NCI-H187 treated with DMSO at 0.1 percent for 48 hours (cell line): ENCODE measurements around the gene LCN1.

Experiments used
- DNase-seq: peaks from one replicate; lab custom pipeline; 2025; lab: John Stamatoyannopoulos, UW

Gene LCN1

GRCh38 chr9:135488527-135488926 lies 32.7 kb upstream of the LCN1 start:
- no peak for DNase-seq

- no peak for DNase-seq
These were observed 31.9 kb upstream of the LCN1 start for GRCh38 chr9:135489188-135489906.

GRCh38 chr9:135490166-135490870 lies 30.9 kb upstream of the LCN1 start:
- DNase-seq: no peak

- DNase-seq: no peak
These were observed 30.2 kb upstream of the LCN1 start for GRCh38 chr9:135490980-135491464.

GRCh38 chr9:135491764-135492163 lies 29.5 kb upstream of the LCN1 start:
- no peak for DNase-seq

- DNase-seq: no peak
These were observed 28.2 kb upstream of the LCN1 start for GRCh38 chr9:135492886-135493669.

- no peak for DNase-seq
These were observed 26.3 kb upstream of the LCN1 start for GRCh38 chr9:135494791-135495559.

GRCh38 chr9:135498381-135499126 lies 22.7 kb upstream of the LCN1 start:
- DNase-seq: no peak

GRCh38 chr9:135499326-135500070 lies 21.7 kb upstream of the LCN1 start:
- peak; percentile 9 for DNase-seq

GRCh38 chr9:135500071-135500524 lies 21.1 kb upstream of the LCN1 start:
- DNase-seq: no peak

GRCh38 chr9:135500525-135501260 lies 20.5 kb upstream of the LCN1 start, which contains the start of gene MRPS2:
TSS of gene MRPS2 (plus strand) at chr9:135500682. CDS start at chr9:135500711, 29 bp downstream.
- DNase-seq: no peak

GRCh38 chr9:135501261-135502167 lies 19.7 kb upstream of the LCN1 start:
- DNase-seq: no peak

GRCh38 chr9:135502168-135502872 lies 18.9 kb upstream of the LCN1 start:
- no peak for DNase-seq

- DNase-seq: no peak
These were observed 18.3 kb upstream of the LCN1 start for GRCh38 chr9:135502873-135503321.

GRCh38 chr9:135503371-135504261 lies 17.6 kb upstream of the LCN1 start:
- no peak for DNase-seq
